ENCODE measurements around the gene MLYCD. TPM values are rescaled to one million over a fixed set of nuclear protein-coding genes. Genes with fewer than 3 reads are reported as not detected.

The MLYCD gene
- total and polyA plus RNA-seq, 2 experiments from 2014 or later: 3.2 to 7.2 TPM

DNA sequence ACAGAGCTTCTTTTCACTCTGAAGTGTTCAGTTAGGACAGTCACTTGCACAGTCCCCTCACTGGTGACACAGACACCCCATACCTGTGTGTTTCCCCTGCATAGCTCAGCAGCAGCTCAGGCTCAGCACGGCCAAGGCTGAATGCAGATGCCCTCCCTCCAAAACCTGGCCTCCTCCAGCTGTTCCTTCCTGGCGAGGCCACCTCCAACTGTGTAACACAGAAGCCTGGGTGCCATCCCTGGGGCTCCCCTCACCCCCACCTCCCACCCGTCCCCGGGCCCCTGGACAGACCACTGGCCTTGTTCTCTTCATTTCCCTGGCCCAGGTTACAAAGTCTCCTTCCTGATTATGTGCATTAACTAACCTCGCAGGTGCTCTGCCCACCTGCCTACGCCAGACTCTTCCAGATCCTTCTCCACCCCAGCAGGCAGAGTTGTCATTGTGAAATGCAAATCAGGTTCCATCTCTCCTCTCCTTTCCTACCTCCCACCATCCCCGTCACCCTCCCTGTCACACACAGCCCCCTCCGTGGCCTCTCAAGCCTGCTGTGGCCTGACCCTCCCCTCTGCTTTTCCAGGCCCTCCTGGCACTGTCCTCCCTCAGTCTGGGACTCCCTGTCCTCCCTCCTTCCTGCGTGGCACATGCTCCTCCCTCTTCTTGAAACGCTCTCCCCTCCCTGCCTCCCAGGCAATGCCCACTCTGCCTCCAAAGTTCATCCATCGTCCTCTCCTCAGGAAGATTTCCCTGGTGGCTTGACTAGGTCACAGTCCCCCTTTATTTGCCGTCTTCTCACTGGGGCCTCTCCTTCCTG, 26.4 kb downstream of the MLYCD start (continued):
- TF ChIP-seq, protein P1, sequence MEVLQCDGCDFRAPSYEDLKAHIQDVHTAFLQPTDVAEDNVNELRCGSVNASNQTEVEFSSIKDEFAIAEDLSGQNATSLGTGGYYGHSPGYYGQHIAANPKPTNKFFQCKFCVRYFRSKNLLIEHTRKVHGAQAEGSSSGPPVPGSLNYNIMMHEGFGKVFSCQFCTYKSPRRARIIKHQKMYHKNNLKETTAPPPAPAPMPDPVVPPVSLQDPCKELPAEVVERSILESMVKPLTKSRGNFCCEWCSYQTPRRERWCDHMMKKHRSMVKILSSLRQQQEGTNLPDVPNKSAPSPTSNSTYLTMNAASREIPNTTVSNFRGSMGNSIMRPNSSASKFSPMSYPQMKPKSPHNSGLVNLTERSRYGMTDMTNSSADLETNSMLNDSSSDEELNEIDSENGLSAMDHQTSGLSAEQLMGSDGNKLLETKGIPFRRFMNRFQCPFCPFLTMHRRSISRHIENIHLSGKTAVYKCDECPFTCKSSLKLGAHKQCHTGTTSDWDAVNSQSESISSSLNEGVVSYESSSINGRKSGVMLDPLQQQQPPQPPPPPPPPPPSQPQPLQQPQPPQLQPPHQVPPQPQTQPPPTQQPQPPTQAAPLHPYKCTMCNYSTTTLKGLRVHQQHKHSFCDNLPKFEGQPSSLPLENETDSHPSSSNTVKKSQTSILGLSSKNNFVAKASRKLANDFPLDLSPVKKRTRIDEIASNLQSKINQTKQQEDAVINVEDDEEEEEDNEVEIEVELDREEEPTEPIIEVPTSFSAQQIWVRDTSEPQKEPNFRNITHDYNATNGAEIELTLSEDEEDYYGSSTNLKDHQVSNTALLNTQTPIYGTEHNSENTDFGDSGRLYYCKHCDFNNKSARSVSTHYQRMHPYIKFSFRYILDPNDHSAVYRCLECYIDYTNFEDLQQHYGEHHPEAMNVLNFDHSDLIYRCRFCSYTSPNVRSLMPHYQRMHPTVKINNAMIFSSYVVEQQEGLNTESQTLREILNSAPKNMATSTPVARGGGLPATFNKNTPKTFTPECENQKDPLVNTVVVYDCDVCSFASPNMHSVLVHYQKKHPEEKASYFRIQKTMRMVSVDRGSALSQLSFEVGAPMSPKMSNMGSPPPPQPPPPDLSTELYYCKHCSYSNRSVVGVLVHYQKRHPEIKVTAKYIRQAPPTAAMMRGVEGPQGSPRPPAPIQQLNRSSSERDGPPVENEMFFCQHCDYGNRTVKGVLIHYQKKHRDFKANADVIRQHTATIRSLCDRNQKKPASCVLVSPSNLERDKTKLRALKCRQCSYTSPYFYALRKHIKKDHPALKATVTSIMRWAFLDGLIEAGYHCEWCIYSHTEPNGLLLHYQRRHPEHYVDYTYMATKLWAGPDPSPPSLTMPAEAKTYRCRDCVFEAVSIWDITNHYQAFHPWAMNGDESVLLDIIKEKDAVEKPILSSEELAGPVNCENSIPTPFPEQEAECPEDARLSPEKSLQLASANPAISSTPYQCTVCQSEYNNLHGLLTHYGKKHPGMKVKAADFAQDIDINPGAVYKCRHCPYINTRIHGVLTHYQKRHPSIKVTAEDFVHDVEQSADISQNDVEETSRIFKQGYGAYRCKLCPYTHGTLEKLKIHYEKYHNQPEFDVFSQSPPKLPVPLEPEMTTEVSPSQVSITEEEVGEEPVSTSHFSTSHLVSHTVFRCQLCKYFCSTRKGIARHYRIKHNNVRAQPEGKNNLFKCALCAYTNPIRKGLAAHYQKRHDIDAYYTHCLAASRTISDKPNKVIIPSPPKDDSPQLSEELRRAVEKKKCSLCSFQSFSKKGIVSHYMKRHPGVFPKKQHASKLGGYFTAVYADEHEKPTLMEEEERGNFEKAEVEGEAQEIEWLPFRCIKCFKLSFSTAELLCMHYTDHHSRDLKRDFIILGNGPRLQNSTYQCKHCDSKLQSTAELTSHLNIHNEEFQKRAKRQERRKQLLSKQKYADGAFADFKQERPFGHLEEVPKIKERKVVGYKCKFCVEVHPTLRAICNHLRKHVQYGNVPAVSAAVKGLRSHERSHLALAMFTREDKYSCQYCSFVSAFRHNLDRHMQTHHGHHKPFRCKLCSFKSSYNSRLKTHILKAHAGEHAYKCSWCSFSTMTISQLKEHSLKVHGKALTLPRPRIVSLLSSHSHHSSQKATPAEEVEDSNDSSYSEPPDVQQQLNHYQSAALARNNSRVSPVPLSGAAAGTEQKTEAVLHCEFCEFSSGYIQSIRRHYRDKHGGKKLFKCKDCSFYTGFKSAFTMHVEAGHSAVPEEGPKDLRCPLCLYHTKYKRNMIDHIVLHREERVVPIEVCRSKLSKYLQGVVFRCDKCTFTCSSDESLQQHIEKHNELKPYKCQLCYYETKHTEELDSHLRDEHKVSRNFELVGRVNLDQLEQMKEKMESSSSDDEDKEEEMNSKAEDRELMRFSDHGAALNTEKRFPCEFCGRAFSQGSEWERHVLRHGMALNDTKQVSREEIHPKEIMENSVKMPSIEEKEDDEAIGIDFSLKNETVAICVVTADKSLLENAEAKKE (CRISPR knock-in tag; IDR thresholded peaks at IDR 0.05): no peak
- TF ChIP-seq, protein P2, sequence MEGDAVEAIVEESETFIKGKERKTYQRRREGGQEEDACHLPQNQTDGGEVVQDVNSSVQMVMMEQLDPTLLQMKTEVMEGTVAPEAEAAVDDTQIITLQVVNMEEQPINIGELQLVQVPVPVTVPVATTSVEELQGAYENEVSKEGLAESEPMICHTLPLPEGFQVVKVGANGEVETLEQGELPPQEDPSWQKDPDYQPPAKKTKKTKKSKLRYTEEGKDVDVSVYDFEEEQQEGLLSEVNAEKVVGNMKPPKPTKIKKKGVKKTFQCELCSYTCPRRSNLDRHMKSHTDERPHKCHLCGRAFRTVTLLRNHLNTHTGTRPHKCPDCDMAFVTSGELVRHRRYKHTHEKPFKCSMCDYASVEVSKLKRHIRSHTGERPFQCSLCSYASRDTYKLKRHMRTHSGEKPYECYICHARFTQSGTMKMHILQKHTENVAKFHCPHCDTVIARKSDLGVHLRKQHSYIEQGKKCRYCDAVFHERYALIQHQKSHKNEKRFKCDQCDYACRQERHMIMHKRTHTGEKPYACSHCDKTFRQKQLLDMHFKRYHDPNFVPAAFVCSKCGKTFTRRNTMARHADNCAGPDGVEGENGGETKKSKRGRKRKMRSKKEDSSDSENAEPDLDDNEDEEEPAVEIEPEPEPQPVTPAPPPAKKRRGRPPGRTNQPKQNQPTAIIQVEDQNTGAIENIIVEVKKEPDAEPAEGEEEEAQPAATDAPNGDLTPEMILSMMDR (conservative IDR thresholded peaks at IDR 0.05; ENCODE audit: low read depth in 2 of 2): no peak

DNA sequence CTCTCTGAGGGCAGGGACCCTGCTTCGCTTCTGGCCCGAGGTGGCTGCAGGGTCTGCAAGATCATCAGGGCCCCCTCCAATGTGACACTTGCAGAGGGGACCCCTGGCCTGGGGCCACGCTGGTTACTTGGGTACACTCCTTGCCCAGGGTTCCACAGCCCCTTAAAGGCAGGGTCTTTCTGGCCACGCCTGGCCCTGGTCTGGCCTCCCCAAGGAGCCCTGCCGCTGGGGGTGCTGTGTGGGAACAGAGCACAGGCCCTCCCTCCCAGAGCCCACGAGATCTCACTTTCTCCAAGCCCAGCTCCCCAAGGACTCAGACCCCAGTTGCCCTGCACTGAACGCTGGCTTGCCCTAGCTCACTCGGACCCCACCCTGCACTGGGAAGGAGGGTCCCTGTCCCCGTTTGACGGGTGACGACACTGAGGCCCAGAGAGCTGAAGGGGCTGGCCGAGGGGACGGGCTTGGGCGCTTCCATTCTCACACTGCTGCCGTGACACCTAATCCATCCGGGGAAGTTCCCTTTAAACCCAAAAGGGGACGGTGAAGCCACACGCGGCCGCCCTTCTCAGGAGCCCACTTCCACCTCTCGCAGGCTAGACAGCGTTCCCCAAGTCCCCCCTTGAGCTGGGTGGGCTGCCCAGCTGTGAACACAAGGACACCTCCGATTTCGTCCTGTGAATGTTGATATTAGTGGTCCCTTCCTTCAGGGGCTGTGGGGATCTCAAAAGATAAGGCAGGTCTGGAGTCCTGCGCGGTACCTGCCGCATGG, 27.2 kb downstream of the MLYCD start:
- H3K27ac Mint-ChIP-seq: no peak overlapping the region; the same call in 1 of the 2 replicates
- H3K4me2 ChIP-seq: peak overlapping the region; percentile 72

More for the DNA sequence above, 27.2 kb downstream of the MLYCD start:
- no peaks in the 10 kb centered on the region for H3K79me2 ChIP-seq (replicated peaks; ENCODE audit: insufficient read depth)
- no peaks in the 10 kb centered on the region for H3K9me2 ChIP-seq (ENCODE audit: insufficient read depth)
- peaks cover 13% of the 10 kb centered on the region for H3K4me1 ChIP-seq (ENCODE audit: insufficient read depth)
- H3K36me3 Mint-ChIP-seq (ENCODE audit: low read depth): peaks cover 6% of the 10 kb centered on the region; the same call in 1 of the 3 replicates
- H3K27me3 ChIP-seq (ENCODE audit: insufficient read depth): no peaks in the 10 kb centered on the region
- no peak overlapping the region for H3K4me3 ChIP-seq
- H3K4me3 Mint-ChIP-seq: peak overlapping the region; percentile 74; the same call in 2 of the 3 replicates
- TF ChIP-seq JUNB (IDR thresholded peaks at IDR 0.05; ENCODE audit: unreplicated experiment): no peak
- TF ChIP-seq POLR2AphosphoS5 (IDR thresholded peaks at IDR 0.05; ENCODE audit: low read depth): no peak
- TF ChIP-seq, protein P3, sequence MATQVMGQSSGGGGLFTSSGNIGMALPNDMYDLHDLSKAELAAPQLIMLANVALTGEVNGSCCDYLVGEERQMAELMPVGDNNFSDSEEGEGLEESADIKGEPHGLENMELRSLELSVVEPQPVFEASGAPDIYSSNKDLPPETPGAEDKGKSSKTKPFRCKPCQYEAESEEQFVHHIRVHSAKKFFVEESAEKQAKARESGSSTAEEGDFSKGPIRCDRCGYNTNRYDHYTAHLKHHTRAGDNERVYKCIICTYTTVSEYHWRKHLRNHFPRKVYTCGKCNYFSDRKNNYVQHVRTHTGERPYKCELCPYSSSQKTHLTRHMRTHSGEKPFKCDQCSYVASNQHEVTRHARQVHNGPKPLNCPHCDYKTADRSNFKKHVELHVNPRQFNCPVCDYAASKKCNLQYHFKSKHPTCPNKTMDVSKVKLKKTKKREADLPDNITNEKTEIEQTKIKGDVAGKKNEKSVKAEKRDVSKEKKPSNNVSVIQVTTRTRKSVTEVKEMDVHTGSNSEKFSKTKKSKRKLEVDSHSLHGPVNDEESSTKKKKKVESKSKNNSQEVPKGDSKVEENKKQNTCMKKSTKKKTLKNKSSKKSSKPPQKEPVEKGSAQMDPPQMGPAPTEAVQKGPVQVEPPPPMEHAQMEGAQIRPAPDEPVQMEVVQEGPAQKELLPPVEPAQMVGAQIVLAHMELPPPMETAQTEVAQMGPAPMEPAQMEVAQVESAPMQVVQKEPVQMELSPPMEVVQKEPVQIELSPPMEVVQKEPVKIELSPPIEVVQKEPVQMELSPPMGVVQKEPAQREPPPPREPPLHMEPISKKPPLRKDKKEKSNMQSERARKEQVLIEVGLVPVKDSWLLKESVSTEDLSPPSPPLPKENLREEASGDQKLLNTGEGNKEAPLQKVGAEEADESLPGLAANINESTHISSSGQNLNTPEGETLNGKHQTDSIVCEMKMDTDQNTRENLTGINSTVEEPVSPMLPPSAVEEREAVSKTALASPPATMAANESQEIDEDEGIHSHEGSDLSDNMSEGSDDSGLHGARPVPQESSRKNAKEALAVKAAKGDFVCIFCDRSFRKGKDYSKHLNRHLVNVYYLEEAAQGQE (IDR thresholded peaks at IDR 0.05; ENCODE audit: unreplicated experiment): no peak
- TF ChIP-seq STAT1 (IDR thresholded peaks at IDR 0.05; ENCODE audit: unreplicated experiment): no peak
- DNase-seq (ENCODE audit: low spot score) (no peak), ATAC-seq (peak; percentile 18)
- no peaks in the 10 kb centered on the region for H3K36me3 ChIP-seq (ENCODE audit: insufficient read depth)
- H3K9me3 Mint-ChIP-seq: no peaks in the 10 kb centered on the region; the same call in 2 of the 3 replicates
- peak overlapping the region; percentile 90; the same call in 1 of the 2 replicates for H2AFZ ChIP-seq
- no peaks in the 10 kb centered on the region for H4K20me1 ChIP-seq (replicated peaks; ENCODE audit: insufficient read depth)
- peaks cover 14% of the 10 kb centered on the region for H3K27me3 Mint-ChIP-seq (ENCODE audit: insufficient read depth, low read depth, poor library complexity)
- H3K4me1 Mint-ChIP-seq: peaks cover 21% of the 10 kb centered on the region
- no peak overlapping the region for H3K27ac ChIP-seq (ENCODE audit: low read depth)
- H3F3A ChIP-seq (replicated peaks; ENCODE audit: low read depth): no peaks in the 10 kb centered on the region

All from GM23338 (cell line).